Keratinocyte (primary cell): ENCODE results near the gene HRNR.

Experiments used
- EZH2 ChIP-seq: IDR thresholded peaks from one replicate; pipeline ENCODE4 v1.6.1; 2012; ENCODE audit warnings: inconsistent platforms, mild to moderate bottlenecking, low read length, moderate library complexity
- TF ChIP-seq, protein P1 (sequence below), 3 experiments: IDR thresholded peaks in 1 of 3; conservative IDR thresholded peaks in 1 of 3; optimal IDR thresholded peaks in 1 of 3; 2 replicates in 2 of 3; 3 replicates in 1 of 3; pipeline versions ENCODE3 to v1.5.1; 2011; ENCODE audit warnings: low read length in 3 of 3, mild to moderate bottlenecking in 3 of 3, moderate library complexity in 2 of 3, control low read depth in 1 of 3, inconsistent platforms in 1 of 3; ENCODE audit not compliant: insufficient read depth in 2 of 3; ENCODE audit errors: extremely low read depth in 1 of 3

GRCh38 chr1:152169366-152170025 lies 54.5 kb downstream of the HRNR start:
- TF ChIP-seq, protein P1, sequence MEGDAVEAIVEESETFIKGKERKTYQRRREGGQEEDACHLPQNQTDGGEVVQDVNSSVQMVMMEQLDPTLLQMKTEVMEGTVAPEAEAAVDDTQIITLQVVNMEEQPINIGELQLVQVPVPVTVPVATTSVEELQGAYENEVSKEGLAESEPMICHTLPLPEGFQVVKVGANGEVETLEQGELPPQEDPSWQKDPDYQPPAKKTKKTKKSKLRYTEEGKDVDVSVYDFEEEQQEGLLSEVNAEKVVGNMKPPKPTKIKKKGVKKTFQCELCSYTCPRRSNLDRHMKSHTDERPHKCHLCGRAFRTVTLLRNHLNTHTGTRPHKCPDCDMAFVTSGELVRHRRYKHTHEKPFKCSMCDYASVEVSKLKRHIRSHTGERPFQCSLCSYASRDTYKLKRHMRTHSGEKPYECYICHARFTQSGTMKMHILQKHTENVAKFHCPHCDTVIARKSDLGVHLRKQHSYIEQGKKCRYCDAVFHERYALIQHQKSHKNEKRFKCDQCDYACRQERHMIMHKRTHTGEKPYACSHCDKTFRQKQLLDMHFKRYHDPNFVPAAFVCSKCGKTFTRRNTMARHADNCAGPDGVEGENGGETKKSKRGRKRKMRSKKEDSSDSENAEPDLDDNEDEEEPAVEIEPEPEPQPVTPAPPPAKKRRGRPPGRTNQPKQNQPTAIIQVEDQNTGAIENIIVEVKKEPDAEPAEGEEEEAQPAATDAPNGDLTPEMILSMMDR (optimal IDR thresholded peaks at IDR 0.05 in 1 of 3, IDR thresholded peaks at IDR 0.05 in 1 of 3, conservative IDR thresholded peaks at IDR 0.05 in 1 of 3; ENCODE audit: extremely low read depth in 1 of 3, insufficient read depth in 2 of 3, low read length in 3 of 3): no peak
- TF ChIP-seq EZH2: no peak
